AML-193 (cell line): ENCODE results near the gene HNRNPK.

Experiments
- DNase-seq, 2 experiments: peaks; one replicate each; lab custom pipeline; 2025; lab: John Stamatoyannopoulos, UW

The HNRNPK gene

DNA sequence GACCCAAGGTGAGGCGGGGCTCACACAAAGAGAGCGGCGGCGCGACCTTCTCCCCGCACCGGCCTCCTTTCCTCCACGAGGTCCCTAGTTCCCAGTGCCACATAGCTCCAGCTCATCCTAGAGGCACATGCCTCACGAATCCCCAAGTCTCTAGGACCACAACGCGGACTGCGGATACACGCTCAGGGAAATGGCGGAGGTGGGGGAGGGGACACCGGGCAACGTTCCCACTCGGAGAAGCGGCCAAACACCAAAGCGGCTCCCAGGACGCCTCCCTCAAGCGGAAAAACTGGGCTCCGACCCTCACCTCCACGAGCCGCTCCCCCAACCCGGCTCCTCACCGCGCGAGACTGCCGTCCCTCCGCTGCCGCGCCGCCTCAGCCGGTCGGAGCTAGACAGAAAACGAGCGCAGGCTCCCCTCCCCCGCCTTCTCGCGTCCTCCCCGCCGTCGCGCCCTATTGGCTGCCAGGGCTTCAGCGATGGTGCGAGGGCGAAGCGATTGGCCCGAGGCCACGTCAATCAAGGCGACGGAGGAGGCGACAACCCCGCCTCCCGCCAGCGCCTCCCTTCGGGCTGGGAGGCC is at the start of gene HNRNPK:
HNRNPK (minus strand) TSS at position 404 of the 583 bp plus-strand sequence. CDS start 1,963 bp downstream, outside the sequence.
- DNase-seq, result peak; percentile 91

DNA sequence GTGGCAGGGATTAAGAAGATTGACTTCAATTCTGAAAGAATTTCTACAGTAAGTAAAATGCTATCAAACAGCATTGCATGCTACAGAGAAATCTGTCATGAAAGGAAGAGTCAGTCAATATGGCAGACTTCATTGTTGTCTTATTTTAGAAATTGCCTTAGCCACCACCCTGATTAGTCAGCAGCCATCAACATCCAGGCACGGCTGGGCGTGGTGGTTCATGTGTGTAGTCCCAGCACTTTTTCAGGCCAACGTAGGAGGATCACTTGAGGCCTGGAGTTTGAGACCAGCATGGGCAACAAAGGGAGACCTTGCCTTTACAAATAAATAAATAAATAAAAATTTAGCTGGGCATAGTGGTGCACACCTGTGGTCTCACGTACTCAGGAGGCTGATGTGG is 47.2 kb upstream of the HNRNPK start:
- no peak for DNase-seq

DNA sequence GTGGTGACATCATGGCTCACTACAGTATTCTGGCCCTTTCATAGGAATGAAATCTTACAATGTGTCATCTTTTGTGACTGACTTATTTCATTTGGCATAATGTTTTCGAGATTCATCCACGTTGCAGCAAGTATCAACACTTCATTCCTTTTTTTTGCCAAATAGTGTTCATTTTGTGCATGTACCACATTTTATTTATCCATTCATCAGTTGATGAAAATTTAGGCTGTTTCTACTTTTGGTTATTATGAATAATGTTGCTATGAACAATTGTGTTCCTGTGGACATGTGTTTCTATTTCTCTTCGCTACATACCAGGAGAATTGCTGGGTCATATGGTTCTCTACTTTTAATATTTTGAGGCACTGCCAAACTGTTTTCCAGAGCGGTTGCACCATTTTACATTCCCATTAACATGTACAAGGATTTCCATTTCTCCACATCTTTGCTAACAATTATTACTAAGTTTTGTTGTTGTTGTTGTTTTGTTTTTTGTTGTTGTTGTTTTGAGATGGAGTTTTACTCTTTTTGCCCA is 44.1 kb upstream of the HNRNPK start:
- no peak for DNase-seq

DNA sequence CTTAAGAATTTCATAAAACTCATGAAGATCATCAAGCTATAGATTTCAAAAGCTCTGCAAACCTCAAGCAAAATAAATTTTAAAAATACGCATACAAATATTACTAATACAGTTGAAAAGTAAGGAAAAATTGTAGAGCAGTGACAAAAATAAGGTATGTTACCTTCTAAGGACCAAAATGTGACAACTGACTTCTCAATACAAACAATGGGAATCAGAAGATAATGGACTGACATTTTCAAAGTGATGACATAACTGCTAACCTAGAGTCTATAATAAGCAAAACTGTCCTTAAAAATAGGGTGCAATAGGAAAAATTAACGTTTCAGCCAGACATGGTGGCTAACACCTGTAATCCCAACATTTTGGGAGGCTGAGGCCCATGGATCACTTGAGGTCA is 27.6 kb upstream of the HNRNPK start:
- DNase-seq, result no peak

DNA sequence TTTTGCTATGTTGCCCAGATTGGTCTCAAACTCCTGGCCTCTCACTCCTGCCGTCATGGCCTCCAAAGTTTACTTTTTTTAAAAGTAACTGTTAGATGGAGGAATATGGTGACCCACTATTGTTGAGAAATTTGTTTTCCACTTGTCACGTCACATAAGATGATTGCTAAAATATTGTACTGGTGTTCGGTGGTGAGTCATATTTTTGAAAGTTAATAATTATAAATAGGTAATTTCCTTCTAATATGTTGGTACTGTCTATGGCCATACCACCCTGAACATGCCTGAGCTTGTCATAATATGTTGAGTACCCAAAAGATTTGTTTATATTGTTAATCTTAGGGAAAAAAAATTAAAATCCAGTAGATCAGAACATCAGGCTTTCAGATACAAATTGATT is 23.2 kb upstream of the HNRNPK start:
- DNase-seq, result no peak

DNA sequence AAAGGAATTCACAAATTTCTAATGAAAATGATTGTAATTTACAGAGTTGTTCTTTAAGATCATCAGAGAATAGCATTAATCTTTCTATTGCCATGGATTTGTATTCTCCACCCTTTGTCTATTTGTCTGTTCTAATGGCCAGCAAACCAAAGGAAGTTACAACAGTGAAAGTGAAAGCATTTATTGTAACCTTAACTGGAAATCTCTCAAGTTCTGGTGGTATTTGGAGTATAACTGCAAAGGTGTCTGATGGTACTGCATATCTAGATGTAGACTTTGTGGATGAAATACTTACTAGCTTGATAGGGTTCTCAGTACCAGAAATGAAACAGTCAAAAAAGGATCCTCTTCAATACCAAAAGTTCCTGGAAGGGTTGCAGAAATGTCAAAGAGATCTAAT is 22.3 kb upstream of the HNRNPK start:
- no peak for DNase-seq

DNA sequence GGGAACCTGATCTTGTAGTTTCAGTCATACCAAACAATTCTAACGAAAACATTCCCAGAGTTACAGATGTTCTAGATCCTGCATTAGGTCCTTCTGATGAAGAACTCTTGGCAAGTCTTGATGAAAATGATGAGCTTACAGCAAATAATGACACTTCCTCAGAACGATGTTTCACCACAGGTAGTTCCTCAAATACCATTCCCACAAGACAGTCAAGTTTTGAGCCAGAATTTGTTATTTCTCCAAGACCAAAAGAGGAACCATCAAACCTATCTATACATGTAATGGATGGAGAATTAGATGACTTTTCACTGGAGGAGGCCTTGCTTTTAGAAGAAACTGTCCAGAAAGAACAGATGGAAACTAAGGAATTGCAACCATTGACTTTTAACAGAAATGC is 21.6 kb upstream of the HNRNPK start:
- peak; percentile 63 to 65 for DNase-seq

DNA sequence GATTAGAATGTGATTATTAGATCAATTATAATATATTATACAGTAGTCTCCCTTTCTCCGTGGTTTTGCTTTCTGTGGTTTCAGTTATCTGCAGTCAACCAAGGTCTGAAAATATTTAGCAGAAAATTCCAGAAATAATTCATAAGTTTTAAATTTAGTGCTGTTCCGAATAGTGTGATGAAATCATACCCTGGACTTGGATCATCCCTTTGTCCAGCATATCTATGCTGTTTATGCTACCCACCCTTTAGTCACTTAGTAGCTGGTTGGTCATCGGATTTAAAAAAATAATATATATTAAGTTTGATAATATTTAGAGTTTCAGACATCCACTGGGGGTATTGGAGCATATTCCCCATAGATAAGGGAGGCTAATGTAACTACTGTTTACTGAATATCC is 20.2 kb upstream of the HNRNPK start:
- no peak for DNase-seq

DNA sequence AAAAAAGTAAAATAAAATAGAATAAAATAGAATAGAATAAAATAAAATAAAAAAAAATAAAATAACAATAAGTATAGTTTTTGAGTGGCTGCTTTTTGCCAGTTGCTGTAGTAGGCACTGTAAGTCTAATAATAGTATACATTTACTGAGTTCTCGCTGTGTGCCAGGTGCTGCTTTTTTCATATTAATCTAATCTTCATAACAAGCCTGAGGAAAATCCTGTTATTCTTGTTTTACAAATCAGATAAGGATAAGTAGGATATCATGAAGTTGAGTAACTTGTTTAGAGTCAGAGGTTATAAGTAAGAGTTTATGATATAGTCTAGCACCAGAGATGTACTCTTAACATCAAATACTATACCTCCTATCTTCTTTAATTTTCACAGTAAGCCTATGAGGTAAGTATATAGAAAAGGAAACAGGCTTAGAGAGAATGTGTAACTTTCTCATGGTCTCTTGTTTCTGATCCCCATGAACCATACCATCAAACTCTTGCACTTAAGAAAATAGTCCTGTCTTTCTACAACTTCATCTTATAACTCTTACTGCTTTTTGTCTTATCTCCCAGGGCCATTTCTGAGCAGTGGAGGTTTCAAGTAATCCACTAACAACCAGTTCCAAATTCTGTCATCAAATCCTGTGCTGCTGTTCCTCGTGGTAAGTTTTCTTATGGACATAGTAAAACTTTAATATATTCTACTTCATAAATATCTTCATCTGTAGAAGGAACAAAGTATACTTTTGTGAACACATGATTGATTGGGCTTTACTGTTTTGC is 19.3 kb upstream of the HNRNPK start:
- DNase-seq, result no peak

DNA sequence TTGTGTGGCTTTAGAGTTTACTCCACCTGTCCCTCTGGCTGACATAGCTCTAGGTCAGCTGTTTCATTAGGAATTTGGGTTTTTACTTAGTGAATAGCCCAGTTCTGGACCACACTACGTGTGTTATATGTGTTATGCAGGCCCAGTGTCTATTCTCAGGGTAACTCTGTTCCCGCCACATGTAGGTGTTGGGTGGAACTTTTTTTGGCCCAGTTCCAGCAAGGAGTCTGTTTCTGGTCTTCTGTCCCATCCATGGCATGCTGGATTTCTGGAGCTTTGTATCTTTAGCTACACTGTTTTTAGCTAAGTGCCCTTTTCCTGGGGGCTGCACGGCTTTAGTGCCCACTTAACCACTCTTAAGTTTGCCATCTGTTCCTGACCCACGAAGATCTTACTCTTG is 16.1 kb upstream of the HNRNPK start:
- DNase-seq, result no peak

DNA sequence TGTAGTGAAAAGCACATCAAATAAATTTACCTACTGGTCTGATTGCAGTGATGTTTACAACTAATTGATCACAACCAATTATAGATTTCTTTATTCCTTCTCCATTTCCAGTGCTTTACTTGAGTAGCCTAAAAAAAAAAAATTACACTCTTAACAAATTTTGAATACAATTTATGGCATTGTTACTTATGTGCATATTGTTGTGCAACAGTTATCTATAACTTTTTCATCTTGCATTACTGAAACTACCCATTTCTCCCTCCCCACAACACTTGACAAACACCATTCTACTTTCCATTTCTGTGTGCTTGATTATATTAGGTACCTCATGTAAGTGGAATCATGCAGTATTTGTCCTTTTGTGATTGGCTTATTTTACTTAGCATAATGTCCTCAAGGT is 12.9 kb upstream of the HNRNPK start:
- no peak for DNase-seq

DNA sequence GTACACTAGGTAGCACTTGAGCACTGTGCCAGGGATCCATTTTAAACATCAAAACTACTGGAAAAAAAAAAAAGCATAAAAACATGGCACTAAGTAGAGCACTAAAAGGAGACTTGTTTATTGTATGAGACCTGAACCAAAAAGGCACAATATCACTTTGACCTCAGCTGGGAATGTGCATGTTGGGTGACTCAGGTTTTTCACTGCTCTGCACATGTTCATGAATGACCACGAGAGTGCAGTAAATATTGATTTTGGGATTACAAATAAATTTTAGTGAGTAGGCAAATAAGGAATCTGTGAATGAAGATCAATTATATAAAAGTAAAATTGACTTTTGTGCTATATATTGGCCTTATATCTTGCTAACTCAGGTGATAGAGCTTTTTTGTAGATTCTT is 12.4 kb upstream of the HNRNPK start:
- no peak for DNase-seq

DNA sequence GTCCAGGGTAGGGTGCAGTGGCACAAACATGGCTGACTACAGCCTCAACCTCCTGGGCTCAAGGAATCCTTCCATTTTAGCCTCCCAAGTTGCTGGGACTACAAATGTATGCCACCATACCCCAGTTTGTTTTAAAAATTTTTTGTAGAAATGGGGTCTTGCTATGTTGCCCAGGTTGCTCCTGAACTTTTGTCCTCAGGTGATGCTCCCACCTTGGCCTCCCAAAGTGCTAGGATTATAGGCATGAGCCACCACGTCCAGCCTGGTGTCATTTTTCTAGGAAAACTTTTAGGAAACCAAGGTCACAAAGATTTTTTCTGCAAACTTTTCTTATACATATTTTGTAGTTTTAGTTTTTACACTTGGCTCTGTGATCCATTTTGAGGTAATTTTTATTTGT is 11.3 kb upstream of the HNRNPK start:
- no peak for DNase-seq

DNA sequence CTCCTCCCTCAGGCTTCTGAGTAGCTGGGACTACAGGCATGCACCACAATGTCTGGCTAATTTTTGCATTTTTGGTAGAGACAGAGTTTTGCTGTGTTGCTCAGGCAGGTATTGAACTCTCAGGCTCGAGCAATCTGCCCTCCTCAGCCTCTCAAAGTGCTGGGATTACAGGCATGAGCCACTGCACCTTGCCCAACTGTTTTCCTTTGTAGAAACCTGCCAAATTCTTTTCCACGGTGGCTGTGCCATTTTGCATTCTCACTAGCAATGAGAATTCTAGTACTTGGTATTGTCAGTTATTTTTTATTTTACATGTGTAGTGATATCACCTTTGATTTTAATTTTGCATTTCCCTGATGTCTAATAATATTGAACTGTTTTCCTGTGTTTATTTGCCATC is 8.4 kb upstream of the HNRNPK start:
- no peak for DNase-seq

DNA sequence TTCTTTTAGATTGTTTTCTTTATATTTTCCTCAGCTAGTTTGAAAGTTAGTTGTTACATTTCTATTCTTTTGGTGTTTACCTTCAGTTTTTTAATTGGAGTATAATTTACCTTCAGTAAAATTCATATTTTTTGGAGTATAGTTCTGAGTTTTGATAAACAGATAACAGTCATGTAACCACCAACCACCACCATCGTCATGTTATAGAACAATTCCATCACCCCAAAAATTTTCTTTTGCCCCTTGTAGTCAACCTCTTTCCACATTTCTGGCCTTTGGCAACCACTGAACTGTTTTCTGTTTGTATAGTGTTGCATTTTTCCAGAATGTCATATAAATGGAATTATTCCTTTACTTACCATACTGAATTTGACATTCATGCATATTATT is 7.4 kb upstream of the HNRNPK start:
- DNase-seq, result no peak

DNA sequence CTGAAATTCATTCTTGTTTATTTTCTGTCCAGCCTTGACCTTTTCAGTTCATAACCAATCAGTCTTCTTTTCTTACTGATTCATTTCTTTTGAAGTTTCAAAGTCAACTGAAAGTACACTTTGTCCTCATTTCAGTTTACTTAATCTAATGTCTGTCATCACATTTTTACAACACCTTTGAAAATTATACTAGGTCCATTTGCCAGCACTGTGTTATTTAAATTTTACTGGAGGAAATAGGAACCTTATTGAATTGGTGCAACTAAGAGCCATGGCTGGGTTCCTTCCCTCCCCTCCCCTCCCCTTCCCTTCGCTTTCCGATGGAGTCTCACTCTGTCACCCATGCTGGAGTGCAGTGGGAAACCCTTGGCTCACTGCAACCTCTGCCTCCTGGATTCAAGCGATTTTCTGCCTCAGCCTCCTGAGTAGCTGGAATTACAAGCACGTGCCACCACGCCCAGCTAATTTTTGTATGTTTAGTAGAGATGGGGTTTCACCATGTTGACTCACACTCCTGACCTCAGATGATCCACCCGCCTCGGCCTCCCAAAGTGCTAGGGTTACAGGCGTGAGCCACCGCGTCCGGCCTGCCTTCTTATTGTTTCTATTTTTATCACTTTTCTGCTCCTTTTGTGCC is 6.9 kb upstream of the HNRNPK start:
- no peak for DNase-seq

DNA sequence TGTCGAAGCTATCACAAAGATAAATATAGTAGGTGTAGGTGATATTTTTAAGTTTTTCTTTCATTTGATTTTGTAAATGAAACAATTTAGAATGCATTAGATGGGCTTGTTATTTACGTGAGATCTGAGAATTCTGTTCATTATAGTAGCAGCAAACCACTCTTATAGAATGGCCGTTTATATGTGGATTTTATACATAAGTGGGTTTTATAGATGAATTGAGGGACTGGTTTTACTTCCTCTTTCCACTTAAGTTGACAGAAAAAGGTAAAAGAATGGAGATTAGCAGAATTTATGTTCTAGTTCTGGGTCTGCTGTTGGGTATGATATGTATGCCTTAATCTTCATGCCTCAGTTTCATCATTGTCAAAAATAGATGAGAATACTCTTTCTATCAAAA is 6.2 kb upstream of the HNRNPK start:
- no peak for DNase-seq

DNA sequence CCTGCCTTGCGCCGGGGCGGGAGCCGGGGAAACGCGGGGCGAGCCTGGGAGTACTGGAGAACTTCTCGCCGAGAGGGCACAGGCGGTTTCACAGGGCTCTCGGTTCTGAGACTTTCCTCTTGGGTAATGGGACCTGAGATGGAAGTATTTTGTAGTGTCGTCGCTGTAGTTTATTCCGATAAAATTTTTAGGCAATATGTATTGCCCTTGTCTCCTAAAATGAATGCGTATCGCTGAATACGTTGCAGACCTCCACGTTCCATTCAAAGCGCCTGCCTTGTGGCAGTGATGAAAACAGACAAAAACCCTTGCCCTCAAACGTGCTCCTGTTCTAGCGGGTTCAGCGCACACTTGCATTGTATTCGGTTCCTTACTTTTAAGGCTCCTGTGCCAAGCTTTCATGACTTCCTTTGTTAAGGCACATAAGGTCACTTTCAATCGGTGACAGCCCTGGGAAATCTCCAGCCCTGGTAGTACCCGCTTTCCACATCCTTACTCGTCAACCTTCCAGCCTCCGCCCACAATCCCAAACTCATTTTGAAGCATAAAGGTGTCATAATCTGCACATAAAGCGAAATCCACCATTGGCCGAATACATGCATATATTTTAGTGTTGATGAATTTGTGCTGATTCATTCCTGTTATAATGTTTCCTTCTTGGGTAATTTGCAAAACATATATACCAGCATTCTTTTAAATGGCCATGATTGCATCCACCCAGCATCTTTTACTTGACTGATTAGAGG is 1.3 kb upstream of the HNRNPK start:
- DNase-seq, result peak; percentile 55 to 66

DNA sequence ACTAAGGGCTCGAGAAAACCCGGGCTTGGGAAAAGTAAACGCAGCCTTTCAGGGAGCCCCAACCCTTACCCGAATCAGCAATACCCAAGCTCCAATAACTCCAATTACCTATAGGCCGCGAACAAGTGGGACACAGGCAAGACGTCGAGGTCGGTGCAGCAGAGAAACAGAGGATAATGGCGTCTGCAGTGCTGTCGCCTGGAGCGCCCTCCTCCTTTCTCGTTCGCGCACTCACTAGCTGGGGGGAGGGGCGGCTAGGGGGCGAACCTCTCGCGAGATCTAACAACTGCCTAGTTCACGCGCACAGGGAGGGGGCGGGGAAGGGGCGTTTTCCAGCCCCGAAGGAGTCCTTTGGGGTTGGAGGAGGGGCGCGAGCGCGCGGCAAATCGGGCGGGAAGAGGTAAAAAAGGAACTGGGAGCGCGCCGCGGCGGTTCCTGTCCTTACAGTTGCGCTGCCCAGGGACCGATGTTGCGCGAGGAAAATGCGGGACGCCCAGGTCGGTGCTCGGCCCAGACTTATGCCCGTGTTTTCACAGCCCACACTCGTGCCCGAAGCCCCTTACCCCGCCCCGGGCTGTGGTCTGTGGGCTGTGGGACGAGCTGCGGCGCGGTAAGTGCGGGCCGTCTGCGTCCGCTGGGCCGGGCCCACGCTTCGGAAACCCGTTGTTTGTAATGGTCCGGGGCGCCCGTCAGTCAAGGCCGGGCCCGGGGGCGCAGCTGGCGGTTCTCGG is 545 bp upstream of the HNRNPK start, which contains the start of gene RMI1:
RMI1 (plus strand) TSS at position 411 of the 731 bp plus-strand sequence. CDS start 20,182 bp downstream, outside the sequence.
- DNase-seq, result peak; percentile 94 to 95

DNA sequence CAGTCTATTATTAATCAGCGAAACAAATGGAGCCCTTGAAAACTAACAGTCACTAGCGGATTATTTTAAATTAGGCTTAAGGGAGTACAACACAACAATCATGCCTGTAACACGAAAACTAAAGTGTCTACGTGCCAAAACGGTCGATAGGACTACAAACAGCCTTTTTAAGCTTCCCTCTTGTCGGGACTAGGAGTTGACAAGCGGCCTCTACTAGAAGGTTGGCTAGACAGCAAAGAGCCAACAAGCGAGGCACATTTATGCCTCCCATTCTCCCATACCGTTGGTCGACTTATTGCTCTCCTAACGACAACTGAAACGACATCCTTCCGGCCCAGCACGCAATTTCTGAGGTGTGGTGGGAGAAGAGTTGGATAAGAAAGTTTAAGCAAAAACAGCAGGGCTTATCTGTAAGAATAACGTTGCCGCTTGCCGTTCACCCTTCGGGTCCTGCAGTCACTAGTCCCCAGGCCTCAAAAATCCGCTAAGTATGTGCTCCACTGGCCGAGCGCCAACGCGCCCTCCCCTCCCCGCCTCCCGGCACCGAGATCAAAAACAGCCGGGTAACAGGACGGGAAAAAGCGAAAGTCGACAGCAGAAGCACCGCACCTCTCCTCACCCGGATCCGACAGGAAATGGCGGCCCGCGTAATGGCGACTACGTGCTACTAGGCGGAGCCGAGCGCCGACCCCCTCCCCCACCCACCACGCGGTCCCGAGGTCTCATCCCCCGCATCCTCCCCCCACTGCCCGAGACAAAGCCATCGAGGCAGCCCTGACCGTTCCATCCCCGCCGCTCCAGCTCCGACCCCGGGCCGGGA is 813 bp downstream of the HNRNPK start:
- DNase-seq, result peak; percentile 59 to 64

DNA sequence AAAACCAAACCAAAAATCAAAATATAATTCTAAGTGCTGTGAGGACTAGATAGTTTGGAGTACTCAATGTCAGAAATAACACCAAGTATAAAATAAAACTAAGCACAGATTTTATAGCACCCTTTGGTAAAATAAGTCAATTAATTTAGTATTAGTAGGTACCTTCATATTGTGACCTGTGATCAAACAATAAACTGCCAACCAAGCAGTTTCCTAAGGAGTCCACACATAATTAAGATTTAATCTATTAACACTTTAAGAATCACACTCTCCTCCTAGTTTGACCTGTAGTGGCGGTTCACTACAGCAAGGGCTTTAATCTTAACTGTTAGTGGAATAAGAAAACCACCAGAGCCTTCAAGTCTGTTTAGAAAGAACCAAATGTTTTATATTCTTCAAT is 2.8 kb downstream of the HNRNPK start:
- DNase-seq, result no peak
